Endothelial cell (in vitro differentiated cells): ENCODE data around the gene ZNF26. TPM values are rescaled to one million over a fixed set of nuclear protein-coding genes. Genes with fewer than 3 reads are reported as not detected.
A peak's percentile ranks its signal among the peaks of the same experiment; 100 is the strongest.

Experiments
- DNase-seq: peaks from one replicate; pipeline ENCODE4 v3.0.0; 2021; ENCODE audit warnings: low spot score
- H3K27ac Mint-ChIP-seq: one replicate; pipeline ENCODE4 v1.8.0; 2021; ENCODE audit warnings: mixed read lengths, inconsistent platforms; ENCODE audit not compliant: unreplicated experiment
- H3K27me3 Mint-ChIP-seq: one replicate; pipeline ENCODE4 v1.8.0; 2021; ENCODE audit warnings: mild to moderate bottlenecking, moderate library complexity, mixed read lengths, inconsistent platforms; ENCODE audit not compliant: unreplicated experiment
- H3K36me3 Mint-ChIP-seq: one replicate; pipeline ENCODE4 v1.8.0; 2021; ENCODE audit warnings: mild to moderate bottlenecking, low read depth, mixed read lengths, inconsistent platforms; ENCODE audit not compliant: unreplicated experiment
- H3K4me1 Mint-ChIP-seq: one replicate; pipeline ENCODE4 v1.8.0; 2021; ENCODE audit warnings: mild to moderate bottlenecking, mixed read lengths, inconsistent platforms; ENCODE audit not compliant: unreplicated experiment
- H3K4me3 Mint-ChIP-seq: one replicate; pipeline ENCODE4 v1.8.0; 2021; ENCODE audit warnings: mild to moderate bottlenecking, mixed read lengths, inconsistent platforms; ENCODE audit not compliant: unreplicated experiment
- H3K9me3 Mint-ChIP-seq: one replicate; pipeline ENCODE4 v1.8.0; 2021; ENCODE audit warnings: mixed read lengths, inconsistent platforms; ENCODE audit not compliant: unreplicated experiment
- total RNA-seq: library from RNA; stranded (reverse); fragmentation: NEBNext Ultra II Directional; extraction: Animal tissue kit (Norgen Biotek cat#: 25700); gene quantifications from one replicate; pipeline ENCODE4 v1.2.1, GENCODE V29; 2021; ENCODE audit not compliant: unreplicated experiment
- TF ChIP-seq, protein P1 (sequence below): fragments of 200-600 bp; sonication (generic); IDR thresholded peaks from one replicate; pipeline ENCODE4 v1.5.0; 2021; ENCODE audit warnings: antibody characterized with exemption; ENCODE audit not compliant: unreplicated experiment

ZNF26 gene
- total RNA-seq, 1 donor from 2014 or later: 13.5 TPM

DNA sequence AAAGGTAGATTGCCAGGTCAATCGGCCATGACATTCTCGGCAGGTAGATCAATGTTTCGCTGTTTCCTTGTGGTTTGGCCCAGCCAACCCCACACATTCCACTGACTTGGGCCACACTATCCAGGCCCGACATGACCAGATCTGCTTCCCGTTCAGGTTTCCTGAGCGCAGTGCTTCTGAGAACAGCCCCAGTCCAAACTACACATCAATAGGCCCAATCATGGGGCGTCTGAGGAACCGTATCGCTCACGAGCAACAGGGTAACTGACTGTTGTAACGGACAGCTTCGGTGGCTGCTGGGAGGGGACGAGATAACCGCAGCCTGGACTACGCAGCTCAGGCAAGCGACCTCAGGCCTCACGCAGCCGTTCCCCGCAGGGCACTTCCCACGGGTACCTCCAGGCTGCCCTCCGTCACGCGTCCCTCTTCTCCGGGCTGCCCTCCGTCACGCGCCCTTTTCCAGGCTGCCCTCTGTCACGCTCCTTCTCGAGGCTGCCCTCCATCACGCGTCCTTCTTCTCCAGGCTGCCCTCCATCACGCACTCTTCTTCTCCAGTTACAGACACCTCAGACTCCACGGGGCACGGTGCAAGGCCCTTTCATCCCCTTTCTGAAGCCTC lies 44.7 kb upstream of the ZNF26 start:
- H3K27me3 Mint-ChIP-seq: peaks cover 21% of the 10 kb centered on the region
- peak overlapping the region; percentile 90 for H3K4me3 Mint-ChIP-seq
- no peak for DNase-seq
- H3K9me3 Mint-ChIP-seq: peaks cover 42% of the 10 kb centered on the region
- H3K36me3 Mint-ChIP-seq: peaks cover 69% of the 10 kb centered on the region
- no peaks in the 10 kb centered on the region for H3K4me1 Mint-ChIP-seq
- peak overlapping the region; percentile 78 for H3K27ac Mint-ChIP-seq
- TF ChIP-seq, protein P1, sequence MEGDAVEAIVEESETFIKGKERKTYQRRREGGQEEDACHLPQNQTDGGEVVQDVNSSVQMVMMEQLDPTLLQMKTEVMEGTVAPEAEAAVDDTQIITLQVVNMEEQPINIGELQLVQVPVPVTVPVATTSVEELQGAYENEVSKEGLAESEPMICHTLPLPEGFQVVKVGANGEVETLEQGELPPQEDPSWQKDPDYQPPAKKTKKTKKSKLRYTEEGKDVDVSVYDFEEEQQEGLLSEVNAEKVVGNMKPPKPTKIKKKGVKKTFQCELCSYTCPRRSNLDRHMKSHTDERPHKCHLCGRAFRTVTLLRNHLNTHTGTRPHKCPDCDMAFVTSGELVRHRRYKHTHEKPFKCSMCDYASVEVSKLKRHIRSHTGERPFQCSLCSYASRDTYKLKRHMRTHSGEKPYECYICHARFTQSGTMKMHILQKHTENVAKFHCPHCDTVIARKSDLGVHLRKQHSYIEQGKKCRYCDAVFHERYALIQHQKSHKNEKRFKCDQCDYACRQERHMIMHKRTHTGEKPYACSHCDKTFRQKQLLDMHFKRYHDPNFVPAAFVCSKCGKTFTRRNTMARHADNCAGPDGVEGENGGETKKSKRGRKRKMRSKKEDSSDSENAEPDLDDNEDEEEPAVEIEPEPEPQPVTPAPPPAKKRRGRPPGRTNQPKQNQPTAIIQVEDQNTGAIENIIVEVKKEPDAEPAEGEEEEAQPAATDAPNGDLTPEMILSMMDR: no peak

DNA sequence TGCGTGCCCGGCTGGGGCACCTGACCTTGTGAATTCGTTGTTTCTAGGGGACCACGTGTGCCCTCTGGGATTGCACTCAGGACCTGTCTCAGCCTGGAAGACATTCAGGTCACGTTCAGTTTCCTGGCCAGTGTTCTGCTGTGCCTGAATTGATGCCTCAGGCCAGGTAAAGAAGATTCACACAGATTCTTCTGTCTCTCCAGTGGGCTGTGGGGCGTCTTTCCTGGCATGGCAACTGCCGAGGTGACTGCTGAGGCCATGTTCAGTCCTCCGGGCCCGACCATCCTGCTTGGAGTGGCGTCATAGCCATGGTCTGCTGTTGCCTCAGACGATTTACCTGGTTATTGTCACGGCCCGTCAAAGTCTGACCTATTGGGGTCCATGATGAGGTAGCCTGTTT lies 43.6 kb upstream of the ZNF26 start:
- H3K4me3 Mint-ChIP-seq: peak overlapping the region; percentile 31
- no peak overlapping the region for H3K27ac Mint-ChIP-seq
- peaks cover 61% of the 10 kb centered on the region for H3K36me3 Mint-ChIP-seq
- no peak for DNase-seq
- H3K9me3 Mint-ChIP-seq: peaks cover 33% of the 10 kb centered on the region
- H3K27me3 Mint-ChIP-seq: peaks cover 17% of the 10 kb centered on the region
- no peaks in the 10 kb centered on the region for H3K4me1 Mint-ChIP-seq
- TF ChIP-seq, protein P1: no peak

DNA sequence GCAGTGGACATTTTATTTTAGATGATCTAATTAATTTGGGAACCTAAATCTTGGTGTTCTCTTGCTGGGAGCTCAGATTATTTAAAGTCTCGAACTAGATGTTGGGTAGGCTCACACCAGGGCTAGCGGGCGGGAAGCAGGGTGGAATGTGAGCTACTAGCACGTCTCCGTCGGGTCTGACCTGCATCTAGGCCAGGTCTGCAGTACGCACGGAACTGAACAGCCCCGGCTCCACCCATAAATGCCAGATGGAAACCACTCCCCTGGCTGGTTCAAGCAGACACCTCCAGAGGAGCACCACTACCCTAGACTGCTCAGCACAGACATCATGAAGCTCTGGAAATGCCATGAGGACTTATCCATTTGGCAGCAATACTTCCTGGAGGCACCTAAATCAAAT lies 40.4 kb upstream of the ZNF26 start:
- Mint-ChIP-seq H3K27ac (no peak overlapping the region), H3K9me3 (peaks cover 37% of the 10 kb centered on the region), H3K4me3 (peak overlapping the region; percentile 83), H3K36me3 (peaks cover 71% of the 10 kb centered on the region), H3K27me3 (peaks cover 21% of the 10 kb centered on the region), H3K4me1 (no peaks in the 10 kb centered on the region)
- TF ChIP-seq, protein P1: no peak
- no peak for DNase-seq

DNA sequence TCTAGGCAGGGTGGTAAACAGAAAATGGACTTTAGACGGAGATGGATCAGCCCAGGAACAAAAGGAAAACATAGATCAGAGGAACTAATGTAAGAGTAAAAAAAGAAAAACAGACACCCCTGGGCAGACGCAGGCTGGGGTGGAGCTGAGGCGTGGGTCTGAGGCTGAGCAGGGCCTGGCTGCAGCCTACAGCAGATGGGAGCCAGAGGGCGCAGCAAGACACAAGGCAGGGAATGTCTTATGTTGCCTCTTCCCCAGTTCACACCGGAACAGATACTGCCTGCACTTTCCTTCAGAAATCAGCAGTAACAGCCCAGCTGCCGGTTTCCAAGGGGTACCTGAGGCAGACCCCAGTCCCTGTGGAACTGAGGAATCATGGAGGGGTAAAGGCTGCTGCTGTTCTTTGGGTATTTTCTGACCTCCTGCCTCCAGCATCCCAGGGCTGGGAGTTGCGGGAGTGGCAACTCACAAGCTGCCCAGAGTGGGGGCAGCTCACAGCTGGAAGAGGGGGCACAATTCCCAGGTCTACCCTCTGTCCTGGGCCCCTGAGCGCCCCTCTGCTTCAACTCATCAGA lies 39.8 kb upstream of the ZNF26 start:
- peaks cover 19% of the 10 kb centered on the region for H3K27me3 Mint-ChIP-seq
- TF ChIP-seq, protein P1: no peak
- H3K4me3 Mint-ChIP-seq: peak overlapping the region; percentile 83
- H3K27ac Mint-ChIP-seq: no peak overlapping the region
- no peak for DNase-seq
- peaks cover 66% of the 10 kb centered on the region for H3K36me3 Mint-ChIP-seq
- H3K4me1 Mint-ChIP-seq: no peaks in the 10 kb centered on the region
- H3K9me3 Mint-ChIP-seq: peaks cover 32% of the 10 kb centered on the region
